Epithelial cell of esophagus (primary cell): ENCODE data around the gene LUC7L2.
"Not testable (repeated sequence)": the region's sequence is repeated elsewhere in the genome, so short reads cannot be mapped to it uniquely, and the experiment has no call there.

Source experiments
- DNase-seq: peaks from one replicate; pipeline ENCODE4 v3.0.0; 2010; ENCODE audit warnings: low read depth
- H3K4me3 ChIP-seq: 2 replicates; pipeline ENCODE4 v1.5.1; 2011; ENCODE audit warnings: mild to moderate bottlenecking, low read length, control low read depth
- TF ChIP-seq, protein P1 (sequence below): IDR thresholded peaks from 2 replicates; pipeline ENCODE4 v1.5.1; 2011; ENCODE audit warnings: low read depth, mild to moderate bottlenecking, low read length, control low read depth, inconsistent platforms; ENCODE audit not compliant: insufficient read depth; ENCODE audit errors: missing control alignments

The LUC7L2 gene

DNA sequence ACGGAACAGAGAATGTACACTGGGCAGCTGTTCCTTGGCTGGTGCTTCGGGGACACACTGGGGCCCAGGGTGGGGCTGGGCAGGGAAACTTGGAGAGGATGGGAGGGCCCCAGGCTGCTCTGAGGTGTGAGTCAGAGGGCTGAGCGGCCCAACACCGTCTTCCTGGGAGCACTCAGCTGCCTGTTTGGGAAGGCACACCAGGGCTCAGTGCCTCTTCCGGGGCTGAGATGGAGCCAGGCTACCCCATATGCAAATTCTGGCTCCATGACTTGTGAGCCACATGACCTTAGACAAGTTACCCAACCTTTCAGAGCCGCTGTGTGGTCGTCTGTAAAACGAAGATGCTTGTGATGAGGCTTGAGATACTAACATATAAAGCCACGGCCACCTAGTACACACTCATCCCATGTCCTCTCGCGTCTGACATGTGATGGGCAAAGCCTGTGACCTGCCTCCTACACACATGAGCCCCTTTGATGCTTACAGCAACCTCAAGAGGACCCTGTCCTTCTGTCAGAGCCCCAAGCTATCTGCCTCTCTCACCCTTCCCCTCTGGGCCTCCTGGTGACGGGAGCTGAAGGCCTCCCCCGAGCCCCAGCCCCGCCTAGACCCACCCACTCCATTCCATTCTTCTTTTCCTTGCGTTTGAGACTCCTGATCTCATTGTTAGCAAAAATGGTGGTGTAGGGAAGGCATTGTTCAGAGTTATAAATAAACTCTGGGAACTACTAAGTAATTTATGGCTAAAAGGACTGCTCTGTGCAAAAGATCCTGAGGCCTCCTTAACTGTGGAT is 97.7 kb downstream of the LUC7L2 start:
- DNase-seq, result peak; percentile 61

DNA sequence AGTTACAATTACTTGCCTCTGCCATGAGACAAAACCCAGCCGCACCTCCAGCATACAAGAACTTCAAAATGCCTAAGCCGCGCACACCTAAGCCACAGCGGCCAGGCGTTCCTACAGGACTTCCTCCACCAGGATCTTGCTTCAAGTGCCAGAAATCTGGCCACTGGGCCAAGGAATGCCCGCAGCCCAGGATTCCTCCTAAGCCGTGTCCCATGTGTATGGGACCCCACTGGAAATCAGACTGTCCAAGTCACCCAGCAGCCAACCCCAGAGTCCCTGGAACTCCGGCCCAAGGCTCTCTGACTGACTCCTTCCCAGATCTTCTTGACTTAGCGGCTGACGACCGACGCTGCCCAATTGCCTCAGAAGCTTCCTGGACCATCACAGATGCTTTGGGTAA is 103.7 kb downstream of the LUC7L2 start:
- not testable (repeated sequence) for H3K4me3 ChIP-seq, DNase-seq

More for the DNA sequence above, 97.7 kb downstream of the LUC7L2 start:
- TF ChIP-seq, protein P1, sequence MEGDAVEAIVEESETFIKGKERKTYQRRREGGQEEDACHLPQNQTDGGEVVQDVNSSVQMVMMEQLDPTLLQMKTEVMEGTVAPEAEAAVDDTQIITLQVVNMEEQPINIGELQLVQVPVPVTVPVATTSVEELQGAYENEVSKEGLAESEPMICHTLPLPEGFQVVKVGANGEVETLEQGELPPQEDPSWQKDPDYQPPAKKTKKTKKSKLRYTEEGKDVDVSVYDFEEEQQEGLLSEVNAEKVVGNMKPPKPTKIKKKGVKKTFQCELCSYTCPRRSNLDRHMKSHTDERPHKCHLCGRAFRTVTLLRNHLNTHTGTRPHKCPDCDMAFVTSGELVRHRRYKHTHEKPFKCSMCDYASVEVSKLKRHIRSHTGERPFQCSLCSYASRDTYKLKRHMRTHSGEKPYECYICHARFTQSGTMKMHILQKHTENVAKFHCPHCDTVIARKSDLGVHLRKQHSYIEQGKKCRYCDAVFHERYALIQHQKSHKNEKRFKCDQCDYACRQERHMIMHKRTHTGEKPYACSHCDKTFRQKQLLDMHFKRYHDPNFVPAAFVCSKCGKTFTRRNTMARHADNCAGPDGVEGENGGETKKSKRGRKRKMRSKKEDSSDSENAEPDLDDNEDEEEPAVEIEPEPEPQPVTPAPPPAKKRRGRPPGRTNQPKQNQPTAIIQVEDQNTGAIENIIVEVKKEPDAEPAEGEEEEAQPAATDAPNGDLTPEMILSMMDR, result no peak
- H3K4me3 ChIP-seq, result no peak overlapping the region

DNA sequence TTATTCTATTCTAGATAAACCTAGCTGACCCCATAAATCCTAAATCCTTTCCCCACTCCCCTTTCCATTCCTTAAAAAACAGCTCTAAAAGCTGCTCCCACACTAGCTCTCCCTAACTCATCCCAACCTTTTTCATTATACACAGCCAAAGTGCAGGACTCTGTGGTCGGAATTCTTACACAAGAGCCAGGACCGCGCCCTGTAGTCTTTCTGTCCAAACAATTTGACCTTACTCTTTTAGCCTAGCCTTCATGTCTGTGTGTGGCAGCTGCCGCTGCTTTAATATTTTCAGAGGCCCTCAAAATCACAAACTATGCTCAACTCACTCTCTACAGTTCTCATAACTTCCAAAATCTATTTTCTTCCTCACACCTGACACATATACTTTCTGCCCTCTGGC is 104.8 kb downstream of the LUC7L2 start:
- DNase-seq, H3K4me3 ChIP-seq: not testable (repeated sequence)

DNA sequence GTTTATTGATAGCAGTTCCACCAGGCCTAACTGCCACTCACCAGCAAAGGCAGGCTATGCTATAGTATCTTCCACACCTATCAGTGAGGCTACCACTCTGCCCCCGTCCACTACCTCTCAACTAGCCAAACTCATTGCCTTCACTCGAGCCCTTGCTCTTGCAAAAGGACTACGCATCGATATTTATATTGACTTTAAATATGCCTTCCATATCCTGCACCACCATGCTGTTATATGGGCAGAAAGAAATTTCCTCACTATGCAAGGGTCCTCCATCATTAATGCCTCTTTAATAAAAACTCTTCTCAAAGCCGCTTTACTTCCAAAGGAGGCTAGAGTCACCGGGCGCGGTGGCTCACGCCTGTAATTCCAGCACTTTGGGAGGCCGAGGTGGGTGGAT is 105.4 kb downstream of the LUC7L2 start:
- not testable (repeated sequence) for H3K4me3 ChIP-seq, DNase-seq

DNA sequence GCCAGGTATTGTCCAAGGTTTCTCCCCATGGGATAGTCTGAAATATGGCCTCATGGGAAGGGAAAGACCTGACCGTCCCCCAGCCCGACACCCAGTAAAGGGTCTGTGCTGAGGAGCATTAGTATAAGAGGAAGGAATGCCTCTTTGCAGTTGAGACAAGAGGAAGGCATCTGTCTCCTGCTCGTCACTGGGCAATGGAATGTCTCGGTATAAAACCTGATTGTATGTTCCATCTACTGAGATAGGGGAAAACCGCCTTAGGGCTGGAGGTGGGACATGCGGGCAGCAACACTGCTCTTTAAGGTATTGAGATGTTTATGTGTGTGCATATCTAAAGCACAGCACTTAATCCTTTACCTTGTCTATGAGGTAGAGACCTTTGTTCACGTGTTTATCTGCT is 108.0 kb downstream of the LUC7L2 start:
- DNase-seq, H3K4me3 ChIP-seq: not testable (repeated sequence)

DNA sequence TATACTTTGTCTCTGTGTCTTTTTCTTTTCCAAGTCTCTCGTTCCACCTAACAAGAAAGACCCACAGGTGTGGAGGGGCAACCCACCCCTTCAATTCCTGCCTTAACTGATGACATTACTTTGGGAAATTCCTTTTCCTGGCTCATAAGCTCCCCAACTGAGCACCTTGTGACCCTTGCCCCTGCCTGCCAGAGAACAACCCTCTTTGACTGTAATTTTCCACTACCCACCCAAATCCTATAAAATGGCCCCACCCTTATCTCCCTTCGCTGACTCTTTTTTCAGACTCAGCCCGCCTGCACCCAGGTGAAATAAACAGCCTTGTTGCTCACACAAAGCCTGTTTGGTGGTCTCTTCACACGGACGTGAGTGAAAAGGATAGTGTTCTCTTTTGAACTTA is 108.6 kb downstream of the LUC7L2 start:
- DNase-seq, H3K4me3 ChIP-seq: not testable (repeated sequence)

DNA sequence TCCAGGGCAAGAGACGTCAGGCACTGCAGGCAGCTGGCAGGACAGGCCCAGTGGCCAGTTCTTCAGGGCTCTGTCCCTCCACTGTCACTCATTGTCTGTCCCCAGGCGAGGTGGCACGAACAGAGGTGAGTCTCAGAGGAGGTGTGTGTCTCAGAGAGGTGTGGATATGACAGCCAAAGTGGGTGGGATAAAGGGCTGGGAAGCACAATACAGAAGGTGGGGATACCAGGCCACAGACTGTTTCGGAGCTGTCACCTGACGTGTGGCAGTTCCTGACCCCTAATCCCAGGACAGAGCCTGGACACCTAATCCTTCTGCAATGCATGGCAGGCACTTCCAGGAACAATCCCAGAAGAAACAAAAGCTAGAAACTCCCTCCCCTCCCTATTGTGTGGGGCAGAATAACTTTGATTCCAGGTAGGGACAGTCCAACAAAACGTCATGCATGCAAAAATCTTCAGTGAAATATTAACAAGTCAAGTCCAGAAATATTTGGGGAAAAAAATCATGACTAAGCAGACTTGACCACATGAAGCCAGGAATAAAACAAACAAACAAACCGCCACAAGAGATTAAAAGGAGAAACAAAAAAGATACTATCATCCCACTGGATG is 112.2 kb downstream of the LUC7L2 start:
- no peak overlapping the region for H3K4me3 ChIP-seq
- DNase-seq, result no peak
- TF ChIP-seq, protein P1, result no peak
